Stimulated activated CD8-positive, alpha-beta memory T cell treated with anti-CD3 and anti-CD28 coated beads, Interleukin-12 subunit alpha, Interleukin-12 subunit beta, amount 100 ng/mL, for 1 hour (primary cell): ENCODE data around the gene EPB41L4B.

ENCODE experiments used
- DNase-seq: peaks from one replicate; pipeline ENCODE4 v3.0.0-alpha.2; 2020; ENCODE audit warnings: low read depth

The EPB41L4B gene

DNA sequence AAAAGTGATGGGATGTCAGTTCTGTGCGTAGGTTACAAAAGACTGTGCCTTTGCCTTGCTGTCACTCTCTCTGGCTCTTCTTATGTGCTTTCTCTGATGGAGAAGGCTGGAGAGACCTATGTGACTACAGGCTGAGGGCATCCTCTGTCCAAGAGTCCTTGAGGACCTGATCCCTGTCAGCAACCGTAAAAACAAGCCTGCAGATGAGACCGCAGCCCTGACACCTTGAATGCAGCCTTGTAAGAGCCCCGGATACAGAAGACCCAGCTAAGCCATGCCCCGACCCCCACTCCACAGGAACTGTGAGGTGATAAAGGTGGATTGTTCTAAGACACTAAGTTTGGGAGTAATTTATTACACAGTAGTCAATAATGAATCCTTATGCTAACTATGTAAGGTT is 121.2 kb downstream of the EPB41L4B start:
- no peak for DNase-seq

DNA sequence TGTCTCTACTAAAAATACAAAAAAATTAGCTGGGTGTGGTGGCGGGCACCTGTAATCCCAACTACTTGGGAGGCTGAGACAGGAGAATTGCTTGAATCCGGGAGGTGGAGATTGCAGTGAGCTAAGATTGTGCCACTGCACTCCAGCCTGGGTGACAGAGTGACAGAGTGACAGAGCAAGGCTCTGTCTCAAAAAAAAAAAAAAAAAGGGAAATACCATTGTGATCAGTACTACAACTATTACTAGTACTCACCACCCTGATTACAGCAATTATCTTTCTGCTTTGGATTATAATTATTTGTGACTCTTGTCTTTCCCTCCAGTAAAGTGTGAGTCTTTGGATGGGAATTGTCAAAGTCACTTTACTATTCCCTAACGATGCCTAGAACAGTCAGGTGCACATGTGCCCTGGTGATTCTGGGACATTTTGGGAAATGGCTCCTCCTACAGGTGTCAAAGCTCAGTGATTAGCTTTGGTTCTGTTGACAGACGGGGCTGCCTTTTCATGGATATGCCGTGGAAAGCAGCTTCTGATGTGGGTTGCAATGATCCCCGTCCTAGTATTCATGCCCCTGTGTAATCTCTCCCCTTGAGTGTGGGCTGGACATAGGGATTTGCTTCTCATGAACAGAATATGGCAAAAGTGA is 122.0 kb downstream of the EPB41L4B start:
- no peak for DNase-seq

DNA sequence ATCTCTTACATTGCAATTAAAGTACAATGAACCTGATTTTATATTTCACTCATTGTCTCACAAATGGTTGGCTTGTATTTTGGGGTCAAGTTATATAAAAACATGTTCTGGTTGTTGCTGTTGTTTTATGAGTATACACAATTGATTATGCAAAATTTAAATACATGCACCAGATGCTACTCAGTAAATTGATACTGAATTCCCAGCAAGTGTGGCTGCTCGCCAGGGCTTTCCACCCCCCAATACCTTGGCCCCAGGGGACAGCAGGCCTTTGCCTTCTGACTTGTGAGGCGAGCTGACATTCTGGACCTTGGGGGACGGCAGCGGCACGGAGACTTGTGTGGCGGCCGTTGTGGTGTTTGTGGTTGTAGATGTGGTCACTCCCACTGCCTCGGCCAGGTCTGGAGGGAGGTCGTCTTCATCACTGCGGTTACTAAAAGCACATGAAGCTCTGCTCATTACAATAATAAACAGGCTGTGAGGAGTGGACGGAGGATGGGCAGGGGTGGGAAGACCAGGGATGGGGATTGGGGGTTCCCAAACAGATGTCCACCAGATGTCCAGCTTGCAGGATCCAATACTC is 126.8 kb downstream of the EPB41L4B start:
- DNase-seq = no peak

DNA sequence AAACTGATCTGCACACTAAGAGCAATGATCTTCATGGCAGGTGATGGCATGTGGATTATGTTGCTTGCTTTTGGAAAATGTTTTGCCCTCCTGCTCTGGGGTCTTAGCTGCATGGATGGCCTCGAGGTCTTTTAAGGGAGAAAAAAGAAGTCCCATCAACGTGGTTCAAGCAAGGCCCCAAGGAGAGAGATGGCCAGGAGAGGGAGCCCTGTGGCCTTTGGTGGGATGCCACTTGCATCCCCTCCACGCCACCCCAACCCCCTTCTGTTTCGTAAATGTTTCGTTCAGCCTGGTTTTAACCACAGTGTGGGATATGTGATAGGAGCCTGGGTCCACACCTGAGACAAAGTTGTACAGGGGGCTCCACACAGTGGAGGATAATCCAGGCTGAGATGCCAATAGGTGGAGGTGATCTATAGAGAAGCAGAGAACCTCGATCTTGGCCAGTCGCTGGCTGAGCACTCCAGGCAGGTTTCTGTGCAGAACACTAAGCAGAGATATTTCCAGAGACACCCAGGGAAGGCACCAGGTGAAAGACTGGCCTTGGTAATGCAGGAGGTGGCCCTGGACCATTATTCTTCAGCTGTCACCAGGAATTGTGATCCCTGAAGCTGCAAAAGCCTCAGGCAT is 128.0 kb downstream of the EPB41L4B start:
- DNase-seq = no peak

DNA sequence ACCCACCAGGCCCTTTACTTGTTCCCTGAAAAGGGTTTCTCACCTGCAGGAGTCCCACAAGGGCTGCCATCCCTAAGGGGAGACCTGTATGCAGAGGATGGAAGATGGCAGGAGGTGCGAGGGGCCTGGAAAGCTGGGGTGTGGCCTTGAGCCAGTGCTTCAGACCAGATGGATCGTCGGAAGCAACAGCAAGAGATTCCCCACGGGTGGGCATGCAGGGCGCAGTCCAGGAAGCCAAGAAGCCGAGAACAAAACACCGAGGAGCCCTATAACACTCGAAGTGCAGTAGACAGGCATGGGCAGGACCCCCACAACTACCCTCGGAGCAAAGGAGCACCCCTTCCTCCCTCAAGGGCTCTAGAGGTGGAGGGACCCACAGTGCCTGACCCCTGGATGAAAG is 129.1 kb downstream of the EPB41L4B start:
- no peak for DNase-seq

DNA sequence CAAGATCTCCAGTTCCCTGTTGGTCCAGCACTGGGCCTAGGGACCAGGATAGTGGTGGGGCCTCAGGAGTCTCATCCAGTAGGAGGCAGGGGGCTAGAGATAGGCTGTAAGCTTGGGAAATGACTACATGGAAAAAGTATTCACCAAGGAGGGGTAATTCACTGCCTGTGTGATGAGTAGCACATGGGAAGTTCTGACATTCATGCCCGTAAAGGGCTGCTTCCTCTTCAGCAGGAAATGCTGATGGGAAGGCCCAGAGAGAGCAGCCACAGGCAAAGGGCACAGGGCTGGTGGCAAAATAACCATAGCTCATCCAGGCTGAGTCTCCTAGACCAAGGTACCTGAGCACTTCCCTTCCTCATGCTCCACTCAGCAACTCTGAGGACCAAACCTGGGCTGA is 130.7 kb downstream of the EPB41L4B start:
- no peak for DNase-seq

DNA sequence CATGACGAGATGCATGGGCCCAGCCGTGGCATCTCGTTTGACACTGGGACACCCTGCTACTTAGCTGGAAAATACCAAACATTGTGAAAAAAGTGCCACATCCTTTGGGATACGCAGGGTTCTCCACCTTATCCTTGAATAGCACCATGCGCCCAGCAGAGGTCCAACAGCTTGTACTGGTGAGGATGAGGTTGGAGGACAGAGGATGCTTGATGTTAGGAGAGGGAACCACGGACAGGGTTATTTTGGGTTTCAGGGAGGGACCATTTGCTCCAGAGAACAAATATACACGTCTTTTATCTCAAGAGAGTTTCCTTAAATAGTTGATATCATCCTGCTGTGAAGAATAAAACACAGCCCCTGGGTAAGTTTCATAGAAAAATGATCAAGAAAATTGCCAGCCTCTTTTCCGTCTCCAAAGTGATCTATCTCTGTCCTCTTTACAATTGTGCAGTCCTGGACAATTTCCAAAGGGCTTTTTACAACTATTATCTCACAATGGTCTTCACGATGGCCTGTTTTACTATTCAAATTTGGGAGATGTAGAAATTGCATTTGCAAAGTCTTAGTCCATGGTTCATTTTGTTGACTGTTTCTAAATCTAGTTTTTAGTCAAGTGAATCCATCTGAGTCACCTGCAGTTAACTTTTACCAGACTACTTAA is 133.9 kb downstream of the EPB41L4B start:
- DNase-seq = no peak

DNA sequence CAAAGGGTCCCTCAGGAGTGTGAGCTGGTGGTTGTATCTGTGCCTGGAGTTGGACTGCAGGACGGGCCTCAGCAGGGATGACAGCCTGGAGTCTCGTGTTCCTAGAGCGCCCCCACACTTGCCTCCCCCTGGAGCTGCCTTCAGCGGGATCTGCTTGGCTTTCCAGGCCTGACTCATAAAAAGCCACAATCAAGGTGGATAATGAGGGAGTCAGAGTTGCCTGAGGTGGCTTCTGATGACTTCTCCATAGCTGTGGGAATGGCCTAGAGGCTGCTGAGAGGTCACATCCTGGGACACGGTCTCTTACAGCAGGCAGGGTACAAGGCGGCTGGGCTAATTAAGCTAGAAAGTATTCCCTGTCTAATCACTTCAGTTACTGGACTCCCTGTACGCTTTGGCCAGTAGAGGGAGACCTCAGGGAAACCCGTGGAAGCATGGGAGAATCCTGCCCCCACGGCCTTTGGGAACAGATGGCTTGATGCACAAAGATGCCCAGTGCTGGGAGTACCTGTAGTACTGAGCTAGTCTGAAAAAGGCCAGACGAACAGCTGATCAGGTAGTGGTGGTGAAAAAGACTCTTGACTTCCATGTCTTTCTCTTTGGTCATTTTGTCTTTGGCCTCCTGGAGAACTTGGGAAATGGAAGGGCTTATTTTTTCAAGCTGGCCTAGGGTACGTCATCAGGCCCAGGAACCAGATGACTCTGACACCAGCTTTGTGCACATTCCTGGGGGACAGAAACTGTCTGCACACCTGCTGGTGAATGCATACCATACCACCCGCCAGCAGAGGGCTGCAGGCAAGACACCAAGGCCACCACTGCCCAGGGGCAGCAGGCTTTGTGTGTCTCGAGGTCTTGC is 137.7 kb downstream of the EPB41L4B start:
- DNase-seq = no peak

DNA sequence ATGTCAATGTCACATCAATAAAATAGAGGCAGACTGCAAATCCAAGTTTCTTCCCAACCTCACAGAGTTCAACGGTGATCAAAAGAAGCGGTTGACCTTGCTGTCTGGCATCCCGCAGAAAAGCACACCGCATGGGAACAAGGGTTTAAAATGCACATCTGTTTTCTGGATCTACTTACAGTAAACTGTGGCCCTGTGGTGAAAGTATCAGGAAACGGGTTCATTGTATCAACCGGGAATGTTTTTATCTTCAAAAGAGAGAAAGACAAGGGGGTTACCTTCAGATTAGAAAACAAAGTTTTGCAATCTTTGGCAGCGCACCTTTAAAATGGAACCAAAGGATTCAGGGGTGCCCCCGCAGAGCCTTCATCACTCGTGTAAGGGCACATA is 138.3 kb downstream of the EPB41L4B start:
- no peak for DNase-seq

DNA sequence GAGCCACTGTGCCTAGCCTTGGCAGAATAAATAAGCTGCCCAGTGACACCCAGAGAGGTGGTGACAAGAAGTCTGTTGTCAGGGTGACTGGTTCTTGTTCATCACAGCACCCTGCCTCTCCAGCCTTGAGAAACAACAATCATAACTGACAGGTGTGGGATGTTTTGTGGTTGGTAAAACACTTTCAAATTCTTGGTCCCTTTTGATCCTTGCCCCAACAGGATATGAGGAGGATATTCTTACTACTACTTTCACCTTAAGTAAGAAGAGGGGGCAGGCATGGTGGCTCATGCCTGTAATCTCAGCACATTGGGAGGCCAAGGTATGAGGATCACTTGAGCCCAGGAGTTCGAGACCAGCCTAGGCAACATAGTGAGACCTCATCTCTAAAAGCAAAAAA is 139.6 kb downstream of the EPB41L4B start:
- DNase-seq = no peak

DNA sequence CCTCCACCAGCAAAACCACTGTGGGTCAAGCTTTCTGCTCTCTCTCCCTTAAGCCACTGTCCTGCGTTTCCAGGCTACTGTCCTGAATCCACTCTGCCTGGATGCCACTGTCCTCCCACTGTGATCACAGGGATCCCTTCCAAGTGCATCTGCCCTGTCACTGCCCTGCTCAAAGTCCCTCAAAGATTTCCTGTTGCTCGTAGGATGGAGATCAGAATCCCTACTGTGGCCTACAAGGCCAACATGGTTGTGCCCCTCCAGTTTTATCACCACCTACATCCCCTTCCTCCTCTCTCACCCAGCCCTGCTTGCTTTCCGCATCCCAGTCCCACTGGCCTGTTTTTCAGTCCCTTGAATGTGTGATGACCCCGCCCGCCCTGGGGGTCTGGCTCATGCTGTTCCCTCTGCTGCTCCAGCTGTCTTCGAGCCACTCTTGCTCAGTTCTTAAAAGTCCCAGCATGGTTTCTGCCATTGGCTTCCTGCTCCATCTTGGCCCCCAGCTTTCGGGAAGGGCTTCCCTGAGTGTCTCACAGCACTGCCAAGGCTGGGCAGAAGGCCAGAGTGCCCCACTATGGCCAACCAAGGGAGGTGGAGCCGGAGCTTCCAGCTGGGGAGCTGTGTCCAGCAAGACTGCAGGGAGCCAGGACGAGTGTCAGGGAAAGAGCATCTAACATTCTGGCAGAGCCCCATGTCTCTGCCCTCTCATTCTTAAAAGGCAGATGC is 140.9 kb downstream of the EPB41L4B start:
- no peak for DNase-seq

DNA sequence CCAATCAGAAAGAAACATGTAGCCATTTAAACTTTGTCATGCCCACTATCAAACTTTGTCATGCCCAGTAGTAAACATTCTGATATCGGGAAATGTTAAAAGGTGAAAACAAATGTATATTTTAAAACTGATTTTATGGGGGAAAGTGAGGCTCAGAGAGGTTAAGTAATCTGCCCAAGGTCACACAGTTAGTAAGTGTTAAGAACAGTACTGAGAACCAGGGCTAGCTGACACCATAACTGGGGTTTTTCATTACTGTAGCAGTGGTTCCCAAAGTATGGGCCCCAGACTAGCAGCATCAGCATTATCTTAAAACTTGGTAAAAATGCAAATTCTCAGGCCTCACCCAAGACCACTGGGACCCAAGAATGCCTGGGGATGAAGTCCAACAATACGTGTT is 143.9 kb downstream of the EPB41L4B start:
- no peak for DNase-seq

DNA sequence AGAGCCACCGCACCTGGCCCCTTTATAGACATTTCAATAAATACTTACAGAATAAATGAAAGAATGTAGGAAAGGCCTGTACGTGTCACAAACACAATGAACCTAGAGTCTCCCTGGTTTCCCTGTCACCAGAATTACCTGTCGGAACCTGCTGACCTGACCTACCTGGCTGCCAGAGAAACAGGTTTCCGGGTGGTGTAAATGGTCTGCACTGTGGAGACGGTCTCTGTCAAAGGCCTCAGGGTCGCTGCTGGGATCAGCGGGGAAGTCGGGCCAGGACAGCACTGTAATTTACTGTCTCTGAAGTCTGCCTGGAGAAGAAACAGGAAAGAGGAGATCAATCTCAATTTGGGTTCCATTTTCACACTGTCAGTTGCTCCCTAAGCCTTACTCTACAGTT is 144.5 kb downstream of the EPB41L4B start:
- DNase-seq = no peak

DNA sequence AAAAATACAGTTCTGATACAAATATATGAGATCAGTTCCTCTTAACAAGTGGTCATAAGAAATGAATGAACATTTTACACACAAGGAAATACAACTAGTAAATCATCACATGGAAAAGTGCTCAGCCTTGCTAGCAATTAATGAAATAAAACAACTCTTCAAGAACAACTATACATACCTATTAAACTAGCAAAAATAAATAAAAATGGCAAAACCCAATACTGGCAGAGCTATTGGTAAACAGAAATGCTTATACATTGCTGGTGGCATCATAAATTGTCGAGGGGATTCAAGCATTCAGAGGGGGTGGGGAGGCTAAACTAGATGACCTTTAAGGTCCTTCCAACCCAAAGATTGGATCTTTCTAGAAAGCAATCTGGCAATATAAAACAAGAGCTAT is 147.9 kb downstream of the EPB41L4B start:
- no peak for DNase-seq

DNA sequence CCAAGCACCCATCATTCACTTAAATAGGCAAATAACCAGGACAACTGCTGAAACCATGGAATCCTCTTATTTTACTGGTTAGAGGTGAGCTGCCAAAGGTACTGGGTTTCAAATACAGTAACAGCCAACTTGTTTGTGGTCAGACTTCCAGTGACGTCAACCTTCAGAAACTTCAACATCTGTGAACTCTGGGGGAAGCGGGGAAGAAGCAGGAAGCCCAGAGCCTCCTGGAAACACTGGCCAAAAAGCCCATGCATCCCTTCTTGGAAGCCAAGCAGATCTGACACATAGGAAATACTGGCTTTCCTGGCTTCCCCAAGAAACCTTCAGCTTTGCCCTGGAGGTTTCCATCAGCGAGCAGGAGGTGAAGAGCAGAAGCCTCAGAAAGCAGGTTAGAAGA is 148.9 kb downstream of the EPB41L4B start:
- no peak for DNase-seq

DNA sequence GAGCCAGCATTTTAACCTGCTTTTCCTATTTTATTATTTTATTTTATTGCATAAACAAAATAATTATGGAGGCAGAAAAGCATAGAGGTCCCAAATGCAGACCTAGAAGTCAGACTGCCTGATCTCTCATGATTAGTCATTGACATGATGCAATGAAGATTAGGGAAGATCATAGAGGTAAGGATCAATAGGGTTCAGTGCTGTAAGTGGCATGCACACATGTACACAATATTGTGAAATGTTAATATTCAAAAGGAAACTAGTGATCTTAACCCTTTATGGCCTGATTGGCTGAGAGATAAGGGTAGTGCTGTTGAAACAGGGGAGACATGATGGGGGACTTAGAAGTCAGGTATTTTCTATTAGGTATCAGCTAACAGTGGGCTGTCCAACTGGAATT is 152.7 kb downstream of the EPB41L4B start:
- no peak for DNase-seq

DNA sequence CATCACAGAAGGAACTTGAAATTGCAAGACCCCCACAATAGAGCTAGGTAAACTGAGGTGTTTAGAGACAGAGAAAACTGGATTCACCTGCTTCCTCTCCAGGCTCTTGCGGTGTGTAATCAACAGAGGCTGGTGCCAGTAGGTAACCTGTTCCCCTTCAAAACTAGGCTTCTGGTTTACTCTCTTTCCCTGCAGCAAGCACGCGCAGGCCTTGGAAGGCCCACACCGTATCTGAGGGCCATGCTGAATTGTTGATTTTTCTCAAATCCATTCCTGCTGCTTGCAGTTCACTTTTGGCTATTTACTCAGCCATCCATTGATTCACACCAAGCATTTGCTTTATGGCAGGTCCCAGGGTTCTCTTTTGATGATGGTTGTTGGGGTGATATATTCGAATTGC is 153.1 kb downstream of the EPB41L4B start:
- no peak for DNase-seq

DNA sequence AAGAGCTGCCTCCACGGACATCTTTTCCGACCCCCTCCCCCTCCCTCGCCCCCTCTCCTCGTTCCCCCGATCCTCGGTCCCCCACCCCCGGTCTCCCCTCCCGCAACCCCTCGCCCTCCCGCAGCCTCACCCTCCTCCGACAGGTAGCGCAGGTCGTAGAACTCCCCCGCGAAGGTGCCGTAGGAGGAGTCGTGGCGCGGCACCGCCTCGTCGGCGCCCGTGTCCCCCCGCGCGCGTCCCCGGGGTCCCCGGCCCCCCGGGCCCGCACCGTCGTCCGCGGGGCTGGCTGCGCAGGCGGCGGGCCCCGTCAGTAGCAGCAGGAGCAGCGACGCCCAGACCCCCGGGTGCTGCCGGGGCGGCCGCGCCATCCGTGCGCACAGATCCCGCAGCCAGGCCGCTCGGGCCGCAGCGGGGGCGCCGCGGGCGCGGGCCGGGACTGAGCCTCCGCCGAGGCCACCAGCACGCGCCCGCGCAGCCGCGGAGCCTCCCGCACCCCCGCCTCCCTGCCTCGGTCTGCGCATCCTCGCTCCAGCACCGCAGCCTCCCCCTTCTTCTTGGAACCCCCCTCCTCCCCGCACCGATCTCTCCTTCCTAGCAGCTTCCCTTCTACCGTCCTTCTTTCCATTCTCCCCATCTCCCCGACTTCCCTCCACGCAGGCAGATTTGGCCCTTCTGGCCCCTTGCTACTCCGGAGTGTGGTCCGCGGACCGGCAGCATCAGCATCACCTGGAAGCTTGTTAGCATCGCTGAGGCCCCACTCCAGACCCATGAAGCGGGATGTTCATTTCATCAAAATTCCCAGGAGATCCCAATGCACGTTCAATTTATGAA is 153.9 kb downstream of the EPB41L4B start, which contains the start of gene FRRS1L:
FRRS1L (minus strand) TSS at position 479 of the 831 bp plus-strand sequence; CDS start at position 368, 111 bp downstream.
- DNase-seq = no peak

DNA sequence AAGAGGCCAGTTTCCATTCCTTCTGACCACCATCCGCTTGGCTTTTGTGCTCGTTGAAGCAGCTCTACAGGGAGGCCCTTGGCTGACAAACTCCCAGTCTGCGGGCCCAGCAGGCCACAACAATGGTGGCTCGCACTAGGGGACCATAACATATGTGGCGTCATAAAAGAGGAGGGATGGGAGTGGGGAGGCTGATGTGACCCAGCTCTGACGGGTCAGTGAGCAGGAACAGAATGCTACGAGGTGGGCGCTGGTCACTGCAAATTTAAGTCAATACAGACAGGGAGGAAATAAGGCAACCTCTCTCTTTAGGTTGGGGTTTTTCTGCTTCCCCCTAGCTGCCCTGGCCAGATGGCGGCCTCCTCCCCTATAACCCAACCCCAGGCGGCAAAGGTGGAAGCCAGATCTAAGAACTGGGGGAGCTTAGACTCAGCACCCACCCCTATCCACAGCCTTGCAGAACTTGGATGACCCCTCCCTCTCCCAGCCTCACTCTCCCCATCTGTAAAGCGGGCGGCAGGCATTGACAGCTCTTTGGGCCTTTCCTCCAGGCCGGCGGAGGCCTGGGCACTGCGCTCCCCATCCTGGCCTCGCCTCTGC is 154.6 kb downstream of the EPB41L4B start:
- DNase-seq = no peak

DNA sequence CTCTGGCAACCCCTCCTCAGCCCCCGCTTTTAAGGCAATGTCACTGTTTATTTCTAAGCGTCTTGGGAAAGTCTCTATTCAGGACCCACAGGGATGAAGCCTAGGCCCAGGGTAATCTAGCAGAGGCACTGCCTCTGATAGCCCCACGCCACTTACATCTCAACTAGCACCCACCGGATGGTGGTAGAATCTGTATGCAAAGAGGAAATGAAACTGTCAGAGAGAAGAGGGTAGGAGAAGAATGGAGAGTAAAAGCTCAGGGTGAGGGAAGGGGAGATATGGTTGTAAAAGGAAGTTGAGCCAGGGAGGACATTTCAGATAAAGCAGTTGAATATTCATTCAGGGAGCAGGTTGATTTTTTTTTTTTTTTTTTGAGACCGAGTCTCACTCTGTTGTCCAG is 156.8 kb downstream of the EPB41L4B start:
- no peak for DNase-seq
